LNCaP clone FGC (cell line): Measurements from ENCODE around the gene IMPACT.

Experiments
- DNase-seq: peaks from one replicate; pipeline ENCODE4 v3.0.0-alpha.2; 2011; ENCODE audit warnings: low read depth
- H3K4me3 ChIP-seq: 2 replicates; pipeline ENCODE4 v1.5.1; 2011; ENCODE audit warnings: mild to moderate bottlenecking, low read depth, low read length, control low read depth
- TF ChIP-seq, protein P1 (sequence below): IDR thresholded peaks from 2 replicates; pipeline ENCODE4 v1.5.1; 2012; ENCODE audit warnings: mild to moderate bottlenecking; ENCODE audit not compliant: control insufficient read depth, insufficient read depth; ENCODE audit errors: extremely low read depth

Gene IMPACT

DNA sequence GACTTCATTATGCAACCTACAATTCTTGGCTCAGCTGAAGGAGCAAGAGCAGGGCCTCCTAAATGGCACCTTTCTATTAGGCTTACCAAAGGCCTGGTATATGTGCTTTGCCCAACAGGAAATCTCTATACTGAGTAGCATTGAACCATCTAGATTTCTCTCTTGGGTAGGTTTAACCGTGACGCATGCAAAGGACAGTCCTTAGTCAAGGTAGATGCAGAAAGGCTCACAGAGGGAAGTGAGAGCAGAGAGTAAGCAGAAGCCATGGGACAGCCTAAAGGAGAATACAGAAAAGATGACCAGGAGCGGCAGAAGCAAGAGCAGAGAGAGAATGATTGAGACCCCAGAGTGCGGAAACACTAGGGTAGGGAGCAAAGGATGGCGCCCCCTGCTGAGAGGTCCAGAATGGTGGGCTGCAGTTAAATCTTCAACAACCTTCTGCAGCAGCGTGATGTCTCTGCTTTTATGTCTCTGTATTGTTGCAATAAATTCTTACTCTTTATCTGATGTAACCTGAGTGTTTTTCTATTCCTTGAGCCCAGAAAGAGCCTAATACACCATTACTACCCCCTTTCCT lies 24.2 kb upstream of the IMPACT start:
- no peak overlapping the region for H3K4me3 ChIP-seq
- TF ChIP-seq, protein P1, sequence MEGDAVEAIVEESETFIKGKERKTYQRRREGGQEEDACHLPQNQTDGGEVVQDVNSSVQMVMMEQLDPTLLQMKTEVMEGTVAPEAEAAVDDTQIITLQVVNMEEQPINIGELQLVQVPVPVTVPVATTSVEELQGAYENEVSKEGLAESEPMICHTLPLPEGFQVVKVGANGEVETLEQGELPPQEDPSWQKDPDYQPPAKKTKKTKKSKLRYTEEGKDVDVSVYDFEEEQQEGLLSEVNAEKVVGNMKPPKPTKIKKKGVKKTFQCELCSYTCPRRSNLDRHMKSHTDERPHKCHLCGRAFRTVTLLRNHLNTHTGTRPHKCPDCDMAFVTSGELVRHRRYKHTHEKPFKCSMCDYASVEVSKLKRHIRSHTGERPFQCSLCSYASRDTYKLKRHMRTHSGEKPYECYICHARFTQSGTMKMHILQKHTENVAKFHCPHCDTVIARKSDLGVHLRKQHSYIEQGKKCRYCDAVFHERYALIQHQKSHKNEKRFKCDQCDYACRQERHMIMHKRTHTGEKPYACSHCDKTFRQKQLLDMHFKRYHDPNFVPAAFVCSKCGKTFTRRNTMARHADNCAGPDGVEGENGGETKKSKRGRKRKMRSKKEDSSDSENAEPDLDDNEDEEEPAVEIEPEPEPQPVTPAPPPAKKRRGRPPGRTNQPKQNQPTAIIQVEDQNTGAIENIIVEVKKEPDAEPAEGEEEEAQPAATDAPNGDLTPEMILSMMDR = no peak
- no peak for DNase-seq

DNA sequence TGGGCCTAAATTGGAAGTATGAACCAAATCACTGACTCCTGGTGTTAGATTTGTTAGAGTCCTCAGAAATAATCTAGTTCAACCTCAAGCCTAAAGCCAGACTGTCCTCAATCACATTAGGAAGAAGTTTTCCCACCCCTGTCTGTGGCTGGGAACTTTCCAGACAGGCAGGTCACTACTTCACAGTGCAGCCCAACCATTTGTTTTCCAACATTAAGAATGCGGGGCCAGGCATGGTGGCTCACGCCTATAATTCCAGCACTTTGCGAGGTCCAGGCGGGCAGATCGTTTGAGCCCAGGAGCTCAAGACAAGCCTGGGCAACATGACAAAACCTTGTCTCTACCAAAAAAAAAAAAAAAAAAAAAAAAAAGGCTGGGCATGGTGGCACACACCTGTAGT lies 23.4 kb upstream of the IMPACT start:
- TF ChIP-seq, protein P1 = no peak
- no peak for DNase-seq
- H3K4me3 ChIP-seq = no peak overlapping the region

DNA sequence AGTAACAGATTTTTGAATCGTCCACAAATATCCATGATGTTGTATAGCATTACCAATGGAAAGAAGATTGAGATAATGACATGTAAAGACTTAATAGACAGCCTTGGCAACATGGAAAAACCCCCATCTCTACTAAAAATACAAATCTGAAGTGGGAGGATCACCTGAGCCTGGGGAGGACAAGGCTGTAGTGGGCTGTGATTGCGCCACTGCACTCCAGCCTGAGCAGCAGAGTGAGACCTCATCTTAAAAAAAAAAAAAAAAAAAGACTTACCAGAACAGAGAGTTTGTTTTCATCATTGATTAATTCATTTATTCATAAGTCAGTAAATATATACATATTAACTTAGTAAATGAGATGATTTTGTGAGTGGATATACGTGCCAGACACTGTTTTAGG lies 21.9 kb upstream of the IMPACT start:
- no peak overlapping the region for H3K4me3 ChIP-seq
- no peak for DNase-seq
- TF ChIP-seq, protein P1 = no peak

DNA sequence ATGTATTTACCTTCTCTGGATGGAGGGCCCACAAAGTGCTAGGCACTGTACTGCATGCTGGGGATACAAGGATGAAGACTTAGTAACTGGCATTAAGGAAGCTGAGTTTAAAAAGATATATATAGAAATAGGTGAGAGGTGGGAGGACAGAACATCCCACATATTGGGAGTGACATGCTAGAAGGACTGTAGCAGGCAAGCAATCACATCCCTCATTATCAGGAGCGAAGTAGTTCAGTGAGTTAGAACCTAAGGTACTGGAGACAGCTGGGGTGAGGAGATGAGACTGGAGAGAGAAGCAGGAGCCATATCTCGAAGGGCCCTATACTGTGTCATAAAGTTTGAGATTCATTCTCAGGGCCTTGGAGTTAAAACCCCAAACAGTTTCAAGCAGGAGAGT lies 18.0 kb upstream of the IMPACT start:
- DNase-seq = no peak
- TF ChIP-seq, protein P1 = no peak
- H3K4me3 ChIP-seq = no peak overlapping the region

DNA sequence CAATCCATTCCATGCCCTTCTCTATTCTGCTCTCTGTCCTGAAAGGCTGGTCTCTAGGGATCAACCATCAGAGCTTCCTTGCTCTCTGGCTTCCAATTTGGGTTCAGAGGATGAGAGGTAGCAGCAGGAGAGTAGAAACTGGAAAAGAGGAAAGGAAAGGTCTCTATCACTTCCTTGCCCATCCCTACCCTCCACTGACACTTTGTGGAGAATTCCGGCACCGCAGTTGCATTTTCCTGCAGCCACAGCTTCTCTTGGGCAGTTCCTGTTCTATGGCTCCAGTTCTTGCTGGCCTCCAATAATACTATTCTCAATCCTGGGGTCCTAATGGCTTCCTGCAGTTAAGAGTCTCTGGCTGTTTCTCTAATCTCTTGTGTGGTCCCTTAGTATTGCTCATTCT lies 13.3 kb upstream of the IMPACT start:
- H3K4me3 ChIP-seq = no peak overlapping the region
- TF ChIP-seq, protein P1 = peak; percentile 35
- DNase-seq = no peak

DNA sequence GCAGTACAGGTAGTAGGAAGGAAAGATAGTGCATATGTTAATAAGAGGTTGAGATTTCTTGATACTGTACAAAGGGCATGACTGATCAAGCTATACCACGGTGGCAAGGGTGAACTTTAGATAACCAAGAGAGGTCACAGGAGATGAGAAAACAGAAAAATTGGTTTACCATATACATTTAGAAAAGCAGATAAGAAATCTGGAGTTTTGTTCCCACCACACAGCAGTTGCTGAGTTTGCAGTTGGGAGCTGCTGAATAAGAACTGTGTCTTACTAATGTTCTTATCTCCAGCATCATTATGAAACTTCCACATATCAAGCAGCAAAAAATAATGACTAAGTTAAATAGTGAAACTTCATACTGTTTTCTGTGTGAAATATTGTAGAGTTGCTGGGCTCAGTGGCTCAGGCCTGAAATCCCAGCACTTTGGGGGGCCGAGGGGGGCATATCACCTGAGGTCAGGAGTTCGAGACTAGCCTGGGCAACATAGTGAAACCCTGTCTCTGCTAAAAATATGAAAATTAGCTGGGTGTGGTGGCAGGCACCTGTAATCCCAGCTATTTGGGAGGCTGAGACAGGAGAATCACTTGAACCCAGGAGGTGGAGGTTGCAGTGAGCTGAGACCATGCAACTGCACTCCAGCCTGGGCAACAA lies 12.0 kb upstream of the IMPACT start:
- no peak overlapping the region for H3K4me3 ChIP-seq
- TF ChIP-seq, protein P1 = no peak
- DNase-seq = no peak

DNA sequence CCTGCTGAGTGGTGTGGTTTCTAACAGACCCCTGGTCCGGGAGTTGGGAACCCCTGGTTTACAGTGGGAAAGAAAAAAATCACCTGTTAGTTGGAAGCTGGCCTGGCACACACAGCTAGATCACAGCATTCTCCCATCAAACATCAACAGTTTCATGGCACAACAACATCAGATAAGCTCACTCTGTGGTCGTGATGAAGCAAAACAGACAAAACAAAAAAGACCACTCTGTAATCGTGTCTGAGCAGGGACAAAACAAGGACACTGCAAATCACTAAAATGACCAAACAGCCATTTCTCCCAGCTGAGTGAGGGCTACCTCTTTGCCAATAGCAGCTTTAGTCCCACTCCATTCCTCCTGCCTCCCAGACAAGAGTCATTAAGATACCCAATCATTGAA lies 9.0 kb upstream of the IMPACT start:
- no peak for DNase-seq
- TF ChIP-seq, protein P1 = no peak
- H3K4me3 ChIP-seq = no peak overlapping the region
